Suprapubic skin (tissue), 4 donors: ENCODE measurements around the gene NDUFV3.

Source experiments
- CTCF ChIP-seq, 2 donors: fragments of 200-600 bp in 1 of 2; fragments of 450-650 bp in 1 of 2; sonication (generic) in 1 of 2; IDR thresholded peaks; one replicate each; pipeline ENCODE4 v1.5.1; 2016 to 2019; ENCODE audit warnings: antibody characterized with exemption in 2 of 2, mild to moderate bottlenecking in 1 of 2, moderate library complexity in 1 of 2
- POLR2A ChIP-seq, 2 donors: fragments of 450-650 bp; IDR thresholded peaks; one replicate each; pipeline ENCODE4 v1.6.1; 2017; ENCODE audit warnings: antibody characterized with exemption in 2 of 2, mild to moderate bottlenecking in 2 of 2, moderate library complexity in 2 of 2
- POLR2AphosphoS5 ChIP-seq, 3 donors: sonication (generic); formaldehyde crosslinking; IDR thresholded peaks; one replicate each; pipeline ENCODE4 v1.6.1; 2017; ENCODE audit warnings: antibody characterized with exemption in 3 of 3

DNA sequence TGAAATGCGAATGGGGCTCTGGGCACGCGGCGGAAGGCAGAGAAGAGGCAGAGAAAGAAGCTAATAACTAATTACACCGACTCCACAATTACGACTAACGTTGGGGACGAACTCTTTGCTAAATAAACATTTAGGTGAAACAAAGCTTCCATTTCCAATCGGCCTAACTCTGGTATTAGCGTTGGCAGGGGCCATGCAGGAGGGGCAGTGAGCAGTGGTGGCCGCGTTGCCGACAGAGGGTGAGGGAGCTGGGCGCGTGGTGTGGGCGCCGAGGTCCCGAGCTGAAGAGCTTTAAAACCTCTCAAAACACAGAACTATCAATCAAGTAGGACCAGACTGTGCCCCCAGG lies 553 bp upstream of the NDUFV3 start:
- TF ChIP-seq POLR2A (IDR thresholded peaks at IDR 0.05) = no peak
- no peak for TF ChIP-seq CTCF (IDR thresholded peaks at IDR 0.05)
- TF ChIP-seq POLR2AphosphoS5 (IDR thresholded peaks at IDR 0.05) = no peak
